K562 treated with DMSO at 1 percent for 12 hours (cell line): ENCODE results near the gene CMAS. TPM values are rescaled to one million over a fixed set of nuclear protein-coding genes. Genes with fewer than 3 reads are reported as not detected.

ENCODE experiments used
- total RNA-seq: library from RNA; unstranded; fragments of 300-600 nt; gene quantifications from 2 replicates; pipeline ENCODE4 v1.2.3, GENCODE V29; 2022; ENCODE audit not compliant: insufficient read depth

CMAS gene
- total RNA-seq = 22.9 and 50.3 TPM in 2 replicates

DNA sequence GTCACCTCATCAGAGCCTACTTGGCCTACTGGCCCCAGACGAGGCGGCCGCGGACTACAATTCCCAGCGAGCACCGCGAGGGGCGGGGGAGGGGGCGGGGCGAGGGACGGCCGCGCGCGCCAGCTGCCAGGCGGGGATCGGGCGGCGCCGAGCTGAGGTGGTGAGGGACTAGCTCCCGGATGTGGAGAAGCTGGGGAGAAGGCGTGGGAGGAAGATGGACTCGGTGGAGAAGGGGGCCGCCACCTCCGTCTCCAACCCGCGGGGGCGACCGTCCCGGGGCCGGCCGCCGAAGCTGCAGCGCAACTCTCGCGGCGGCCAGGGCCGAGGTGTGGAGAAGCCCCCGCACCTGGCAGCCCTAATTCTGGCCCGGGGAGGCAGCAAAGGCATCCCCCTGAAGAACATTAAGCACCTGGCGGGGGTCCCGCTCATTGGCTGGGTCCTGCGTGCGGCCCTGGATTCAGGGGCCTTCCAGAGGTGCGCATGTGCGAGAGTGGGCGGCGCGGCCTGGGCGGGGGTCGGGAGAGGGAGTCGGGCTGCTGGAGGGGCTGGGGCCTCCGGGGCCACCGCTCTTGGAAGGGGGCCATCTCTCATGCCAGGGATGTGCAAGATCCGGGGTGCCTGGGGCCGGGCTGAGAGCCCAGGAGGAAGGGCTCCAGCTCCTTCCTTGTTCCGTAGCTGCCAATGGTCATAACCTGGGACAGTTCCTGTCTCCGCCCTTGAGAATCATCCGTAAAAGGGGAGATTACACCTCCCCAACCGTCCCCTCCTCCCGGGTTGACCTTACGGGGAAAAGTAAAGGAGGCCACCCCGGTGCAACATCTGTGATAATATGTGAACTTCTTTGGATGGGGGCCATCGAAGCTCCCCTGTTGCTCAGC lies at the start of gene CMAS:
CMAS (plus strand) TSS at position 129 of the 878 bp plus-strand sequence; CDS start at position 215, 86 bp downstream.

Other genes starting within 250 kb of the CMAS start
- 0.26 TPM in 1 of 2 replicates, not detected in the other for gene ABCC9, start 104.8 kb upstream of the CMAS start, total RNA-seq